GM12878 (cell line): ENCODE measurements around the gene THRA. TPM values are rescaled to one million over a fixed set of nuclear protein-coding genes. Genes with fewer than 3 reads are reported as not detected.

ENCODE experiments used
- ATAC-seq: fragments of 200-7000 bp; cut with Tn5 transposase; 3 replicates; pipeline ENCODE4 v1.9.1; 2020; ENCODE audit warnings: mild to moderate bottlenecking, moderate library complexity
- BruUV-seq: library from RNA; stranded (reverse); fragments of 400-500 nt; replicated peaks from 2 replicates; lab custom pipeline; 2021; lab: Mats Ljungman, UMichigan
- CTCF ChIA-PET: fragments of 300-600 bp; sonication (Branson Sonifier 250); formaldehyde crosslinking; extraction: SDS; loops from one replicate; lab custom pipeline; 2021; ENCODE audit warnings: inconsistent platforms; lab: Yijun Ruan, JAX
- POLR2A ChIA-PET: fragments of 350-600 bp; formaldehyde crosslinking; extraction: SDS; loops from one replicate; lab custom pipeline; 2021; ENCODE audit warnings: inconsistent platforms; lab: Charles Lee
- RAD21 ChIA-PET: fragments of 300-600 bp; sonication (Branson Sonifier 250); formaldehyde crosslinking; loops from one replicate; lab custom pipeline; 2023; ENCODE audit warnings: antibody characterized with exemption; ENCODE audit not compliant: unreplicated experiment; lab: Charles Lee
- SMC1A ChIA-PET: fragments of 300-600 bp; sonication (Branson Sonifier 250); formaldehyde crosslinking; loops from one replicate; lab custom pipeline; 2023; ENCODE audit not compliant: unreplicated experiment, uncharacterized antibody; lab: Charles Lee
- DNase-seq: peaks from one replicate; pipeline ENCODE4 v3.0.0-alpha.2; 2011; ENCODE audit warnings: low read depth, low spot score
- FAIRE-seq: peaks from 3 replicates; lab custom pipeline; 2011; peaks lifted over from hg19 to GRCh38; lab: Jason Lieb, UNC
- H2AFZ ChIP-seq: 2 replicates; pipeline ENCODE4 v1.6.0; 2011; ENCODE audit warnings: low read depth, low read length, control low read depth; ENCODE audit not compliant: control insufficient read depth
- H3K27ac ChIP-seq: 2 replicates; pipeline ENCODE4 v1.5.1; 2011; ENCODE audit warnings: control low read depth; ENCODE audit not compliant: control insufficient read depth, insufficient read depth
- H3K27me3 ChIP-seq, 2 experiments: replicated peaks in 1 of 2; 2 replicates each; pipeline versions ENCODE4 v1.6.0 to v1.6.1; 2011; ENCODE audit warnings: low read length in 1 of 2; ENCODE audit not compliant: control insufficient read depth in 2 of 2, insufficient read depth in 2 of 2
- H3K36me3 ChIP-seq, 2 experiments: 2 replicates each; pipeline ENCODE4 v1.5.1; 2011; ENCODE audit warnings: low read length in 1 of 2; ENCODE audit not compliant: control insufficient read depth in 2 of 2, insufficient read depth in 2 of 2
- H3K4me1 ChIP-seq: 2 replicates; pipeline ENCODE4 v1.6.1; 2011; ENCODE audit warnings: mild to moderate bottlenecking, low read length, moderate library complexity, mixed read lengths; ENCODE audit not compliant: control insufficient read depth, insufficient read depth
- H3K4me2 ChIP-seq: 2 replicates; pipeline ENCODE4 v1.6.0; 2011; ENCODE audit warnings: control low read depth; ENCODE audit not compliant: control insufficient read depth, insufficient read depth
- H3K4me3 ChIP-seq: fragments of 200-600 bp; sonication (generic); 2 replicates; pipeline ENCODE4 v1.5.1; 2016
- H3K79me2 ChIP-seq: 2 replicates; pipeline ENCODE4 v1.6.0; 2011; ENCODE audit warnings: low read length; ENCODE audit not compliant: control insufficient read depth, insufficient read depth
- H3K9ac ChIP-seq: 2 replicates; pipeline ENCODE4 v1.8.0; 2011; ENCODE audit warnings: low read length, control low read depth, mixed read lengths; ENCODE audit not compliant: control insufficient read depth, insufficient read depth
- H3K9me3 ChIP-seq: replicated peaks from 3 replicates; pipeline ENCODE4 v1.5.1; 2011; ENCODE audit warnings: mild to moderate bottlenecking, low read length; ENCODE audit not compliant: control insufficient read depth, insufficient read depth
- H4K20me1 ChIP-seq: 2 replicates; pipeline ENCODE4 v1.6.0; 2011; ENCODE audit not compliant: control insufficient read depth, insufficient read depth
- ASH2L ChIP-seq: fragments of 300-600, 200-600 bp; sonication (generic); IDR thresholded peaks from 2 replicates; pipeline ENCODE4 v1.6.1; 2017; ENCODE audit warnings: low read depth, mild to moderate bottlenecking, borderline replicate concordance
- CREB1 ChIP-seq: IDR thresholded peaks from 2 replicates; pipeline ENCODE4 v1.6.1; 2012; ENCODE audit warnings: low read depth, mild to moderate bottlenecking, inconsistent platforms
- EGR1 ChIP-seq, 2 experiments: IDR thresholded peaks; 1 replicate in 1 of 2; 2 replicates in 1 of 2; pipeline ENCODE4 v1.6.1; 2011 to 2012; ENCODE audit warnings: low read depth in 2 of 2, low read length in 2 of 2, borderline replicate concordance in 1 of 2, mild to moderate bottlenecking in 1 of 2, moderate library complexity in 1 of 2
- GABPA ChIP-seq: IDR thresholded peaks from 2 replicates; pipeline ENCODE4 v1.6.1; 2014; ENCODE audit warnings: antibody characterized with exemption, low read depth, mild to moderate bottlenecking, inconsistent platforms
- JUND ChIP-seq: IDR thresholded peaks from 2 replicates; pipeline ENCODE4 v1.6.1; 2012; ENCODE audit warnings: low read depth, mild to moderate bottlenecking, low read length, improper control_type of control experiment, moderate library complexity
- MYB ChIP-seq: fragments of 150-350 bp; IDR thresholded peaks from 2 replicates; pipeline ENCODE4 v1.6.1; 2014; ENCODE audit warnings: mild to moderate bottlenecking, low read depth, low read length, borderline replicate concordance
- NFYB ChIP-seq: IDR thresholded peaks from 2 replicates; pipeline ENCODE4 v1.6.1; 2011; ENCODE audit warnings: low read depth, mild to moderate bottlenecking, low read length, improper control_type of control experiment, moderate library complexity; ENCODE audit not compliant: insufficient read depth
- NR2C2 ChIP-seq: IDR thresholded peaks from 2 replicates; pipeline ENCODE4 v1.6.1; 2011; ENCODE audit warnings: borderline replicate concordance, low read depth; ENCODE audit not compliant: control insufficient read depth, insufficient read length
- RAD21 ChIP-seq: IDR thresholded peaks from 2 replicates; pipeline ENCODE4 v1.6.1; 2011; ENCODE audit warnings: mild to moderate bottlenecking, low read depth, low read length, moderate library complexity; ENCODE audit not compliant: insufficient read depth
- SMAD5 ChIP-seq: IDR thresholded peaks from 2 replicates; pipeline ENCODE4 v1.6.1; 2016; ENCODE audit warnings: antibody characterized with exemption, low read depth
- TCF3 ChIP-seq: IDR thresholded peaks from 2 replicates; pipeline ENCODE4 v1.6.1; 2012; ENCODE audit warnings: low read depth, mild to moderate bottlenecking, low read length, borderline replicate concordance; ENCODE audit not compliant: insufficient read depth
- ZNF217 ChIP-seq: fragments of 450-650 bp; IDR thresholded peaks from 2 replicates; pipeline ENCODE4 v1.6.1; 2017; ENCODE audit warnings: antibody characterized with exemption, mild to moderate bottlenecking
- WGBS: methylation state at CpG from one replicate; pipeline ENCODE4 v1.1.6; 2016; ENCODE audit warnings: low lambda C conversion rate; ENCODE audit not compliant: insufficient replicate concordance, insufficient coverage; ENCODE audit errors: missing lambda C conversion rate; 5-methylcytosine and 5-hydroxymethylcytosine counted together
- in situ Hi-C: fragments of 300-500 bp; cut with MboI; formaldehyde crosslinking; loops from 9 replicates; pipeline ENCODE4 v1.14.3; 2018; ENCODE audit warnings: mixed read lengths
- intact Hi-C: fragments of 100-400 bp; cut with micrococcal nuclease; formaldehyde crosslinking; loops from one replicate; pipeline ENCODE4 v1.14.2; 2022; ENCODE audit not compliant: unreplicated experiment
- polyA plus RNA-seq, 11 experiments: library from polyadenylated mRNA; depleted of rRNA in 4 of 11; unstranded in 6 of 11; stranded (reverse) in 5 of 11; fragments of >200 nt; fragmentation: Nextera tagmentation in 4 of 11; fragmentation: Illumina TruSeq in 1 of 11; extraction: Ambion mirVana in 4 of 11; extraction: Trizol in 1 of 11; gene quantifications; 1 replicate in 1 of 11; 2 replicates in 10 of 11; pipeline versions ENCODE4 v1.2.1 to v1.2.3, GENCODE V29; 2011 to 2016; ENCODE audit warnings: inconsistent platforms in 2 of 11, missing spikeins in 2 of 11, low read depth in 1 of 11
- total RNA-seq, 4 experiments: library from RNA; depleted of rRNA in 3 of 4; stranded (reverse); fragments of >200 nt in 3 of 4; fragmentation: Illumina TruSeq in 1 of 4; extraction: Trizol in 1 of 4; gene quantifications; 2 replicates each; pipeline versions ENCODE4 v1.2.1 to v1.2.3, GENCODE V29; 2013 to 2021
- TF ChIP-seq, protein P1 (sequence below): IDR thresholded peaks from 2 replicates; pipeline ENCODE4 v1.6.1; 2012; ENCODE audit warnings: improper control_type of control experiment, low read depth, low read length; ENCODE audit not compliant: insufficient replicate concordance
- TF ChIP-seq, protein P2 (sequence below): fragments of 450-650 bp; IDR thresholded peaks from 2 replicates; pipeline ENCODE4 v1.6.1; 2017; ENCODE audit warnings: low read depth, mild to moderate bottlenecking, moderate library complexity
- TF ChIP-seq, protein P3 (sequence below): IDR thresholded peaks from 2 replicates; pipeline ENCODE4 v1.6.1; 2011; ENCODE audit warnings: mild to moderate bottlenecking, low read depth, low read length, moderate library complexity; ENCODE audit not compliant: insufficient replicate concordance

The THRA gene
- total and polyA plus RNA-seq, 10 of the 15 experiments (the other 5 are each of a cell fraction or from before 2014, with no cell fraction given), result 0.03 to 2.0 (median 0.64) TPM

DNA sequence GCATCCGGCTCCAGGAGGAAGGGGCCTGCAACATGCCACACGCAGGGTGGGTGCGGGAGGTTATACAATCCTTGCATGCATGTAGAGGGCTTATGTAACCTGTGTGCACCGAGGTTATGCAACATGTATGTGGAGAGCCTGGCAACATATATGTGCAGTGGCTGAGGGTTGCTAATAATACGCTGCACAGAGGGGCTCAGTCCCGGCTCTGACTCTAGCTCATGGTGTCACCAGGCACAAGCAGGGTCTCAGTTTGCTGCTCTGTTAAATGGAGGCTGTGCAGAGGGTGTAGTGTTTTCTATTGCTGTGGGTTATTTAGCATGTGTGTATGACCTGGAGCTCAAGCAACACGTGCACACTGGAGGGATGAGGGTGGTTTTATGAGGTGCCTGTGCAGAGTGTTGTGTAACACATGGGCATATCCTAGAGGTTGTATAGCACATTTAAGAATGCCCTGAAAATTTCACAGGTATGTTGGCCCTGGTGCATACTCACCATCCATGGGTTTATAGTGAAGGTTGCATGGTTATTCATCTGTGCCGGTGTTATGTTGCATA lies 13.3 kb downstream of the THRA start:
- no TSS peak for BruUV-seq
- no peak overlapping the region for H3K9ac ChIP-seq
- H3K9me3 ChIP-seq, result no peaks in the 10 kb centered on the region
- CTCF ChIA-PET, result interaction anchor here (0.6 to 4.8 kb wide), 29 partner anchors 9 to 454 kb away, joined by 3 to 142 read pairs (median 5); partner anchors contain the start of genes CSF3, MED24, NR1D1 and THRA
- DNase-seq (no peak), FAIRE-seq (no peak), ATAC-seq (no peak)
- H3K27me3 ChIP-seq, result no peaks in the 10 kb centered on the region
- POLR2A ChIA-PET, result interaction anchor here (0.7 to 1.4 kb wide), 5 partner anchors 10 to 192 kb away, joined by 3 to 9 read pairs (median 3); no protein-coding TSS in a partner anchor
- peaks cover 4% of the 10 kb centered on the region; the same call in 1 of the 2 replicates for H3K4me1 ChIP-seq
- H3K4me3 ChIP-seq, result no peak overlapping the region
- H3K79me2 ChIP-seq, result no peaks in the 10 kb centered on the region
- SMC1A ChIA-PET, result interaction anchor here (0.8 to 6.4 kb wide), 15 partner anchors 10 to 143 kb away, joined by 3 to 56 read pairs (median 8); partner anchors contain the start of genes MED24, NR1D1, THRA and WIPF2
- no peak overlapping the region for H3K27ac ChIP-seq
- H3K36me3 ChIP-seq, result no peaks in the 10 kb centered on the region
- no peak overlapping the region for H3K4me2 ChIP-seq
- no peaks in the 10 kb centered on the region for H4K20me1 ChIP-seq
- intact Hi-C loops, result no loop called here
- WGBS, result 69% methylated on average over 8 of the region's 8 CpGs
- RAD21 ChIA-PET, result interaction anchor here (0.6 to 3.8 kb wide), 12 partner anchors 10 to 93 kb away, joined by 3 to 42 read pairs (median 7); partner anchors contain the start of genes CSF3, MED24, NR1D1 and THRA
- in situ Hi-C loops, result no loop called here
- no peak overlapping the region for H2AFZ ChIP-seq
- TF ChIP-seq, protein P1, sequence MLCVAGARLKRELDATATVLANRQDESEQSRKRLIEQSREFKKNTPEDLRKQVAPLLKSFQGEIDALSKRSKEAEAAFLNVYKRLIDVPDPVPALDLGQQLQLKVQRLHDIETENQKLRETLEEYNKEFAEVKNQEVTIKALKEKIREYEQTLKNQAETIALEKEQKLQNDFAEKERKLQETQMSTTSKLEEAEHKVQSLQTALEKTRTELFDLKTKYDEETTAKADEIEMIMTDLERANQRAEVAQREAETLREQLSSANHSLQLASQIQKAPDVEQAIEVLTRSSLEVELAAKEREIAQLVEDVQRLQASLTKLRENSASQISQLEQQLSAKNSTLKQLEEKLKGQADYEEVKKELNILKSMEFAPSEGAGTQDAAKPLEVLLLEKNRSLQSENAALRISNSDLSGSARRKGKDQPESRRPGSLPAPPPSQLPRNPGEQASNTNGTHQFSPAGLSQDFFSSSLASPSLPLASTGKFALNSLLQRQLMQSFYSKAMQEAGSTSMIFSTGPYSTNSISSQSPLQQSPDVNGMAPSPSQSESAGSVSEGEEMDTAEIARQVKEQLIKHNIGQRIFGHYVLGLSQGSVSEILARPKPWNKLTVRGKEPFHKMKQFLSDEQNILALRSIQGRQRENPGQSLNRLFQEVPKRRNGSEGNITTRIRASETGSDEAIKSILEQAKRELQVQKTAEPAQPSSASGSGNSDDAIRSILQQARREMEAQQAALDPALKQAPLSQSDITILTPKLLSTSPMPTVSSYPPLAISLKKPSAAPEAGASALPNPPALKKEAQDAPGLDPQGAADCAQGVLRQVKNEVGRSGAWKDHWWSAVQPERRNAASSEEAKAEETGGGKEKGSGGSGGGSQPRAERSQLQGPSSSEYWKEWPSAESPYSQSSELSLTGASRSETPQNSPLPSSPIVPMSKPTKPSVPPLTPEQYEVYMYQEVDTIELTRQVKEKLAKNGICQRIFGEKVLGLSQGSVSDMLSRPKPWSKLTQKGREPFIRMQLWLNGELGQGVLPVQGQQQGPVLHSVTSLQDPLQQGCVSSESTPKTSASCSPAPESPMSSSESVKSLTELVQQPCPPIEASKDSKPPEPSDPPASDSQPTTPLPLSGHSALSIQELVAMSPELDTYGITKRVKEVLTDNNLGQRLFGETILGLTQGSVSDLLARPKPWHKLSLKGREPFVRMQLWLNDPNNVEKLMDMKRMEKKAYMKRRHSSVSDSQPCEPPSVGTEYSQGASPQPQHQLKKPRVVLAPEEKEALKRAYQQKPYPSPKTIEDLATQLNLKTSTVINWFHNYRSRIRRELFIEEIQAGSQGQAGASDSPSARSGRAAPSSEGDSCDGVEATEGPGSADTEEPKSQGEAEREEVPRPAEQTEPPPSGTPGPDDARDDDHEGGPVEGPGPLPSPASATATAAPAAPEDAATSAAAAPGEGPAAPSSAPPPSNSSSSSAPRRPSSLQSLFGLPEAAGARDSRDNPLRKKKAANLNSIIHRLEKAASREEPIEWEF, result no peak
- TF ChIP-seq MYB, result no peak
- no peak for TF ChIP-seq NR2C2
- no peak for TF ChIP-seq GABPA
- no peak for TF ChIP-seq ASH2L
- TF ChIP-seq, protein P2, sequence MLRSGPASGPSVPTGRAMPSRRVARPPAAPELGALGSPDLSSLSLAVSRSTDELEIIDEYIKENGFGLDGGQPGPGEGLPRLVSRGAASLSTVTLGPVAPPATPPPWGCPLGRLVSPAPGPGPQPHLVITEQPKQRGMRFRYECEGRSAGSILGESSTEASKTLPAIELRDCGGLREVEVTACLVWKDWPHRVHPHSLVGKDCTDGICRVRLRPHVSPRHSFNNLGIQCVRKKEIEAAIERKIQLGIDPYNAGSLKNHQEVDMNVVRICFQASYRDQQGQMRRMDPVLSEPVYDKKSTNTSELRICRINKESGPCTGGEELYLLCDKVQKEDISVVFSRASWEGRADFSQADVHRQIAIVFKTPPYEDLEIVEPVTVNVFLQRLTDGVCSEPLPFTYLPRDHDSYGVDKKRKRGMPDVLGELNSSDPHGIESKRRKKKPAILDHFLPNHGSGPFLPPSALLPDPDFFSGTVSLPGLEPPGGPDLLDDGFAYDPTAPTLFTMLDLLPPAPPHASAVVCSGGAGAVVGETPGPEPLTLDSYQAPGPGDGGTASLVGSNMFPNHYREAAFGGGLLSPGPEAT, result no peak
- no peak for TF ChIP-seq JUND
- no peak for TF ChIP-seq SMAD5
- no peak for TF ChIP-seq NFYB
- TF ChIP-seq TCF3, result no peak
- TF ChIP-seq ZNF217, result no peak
- TF ChIP-seq, protein P3, sequence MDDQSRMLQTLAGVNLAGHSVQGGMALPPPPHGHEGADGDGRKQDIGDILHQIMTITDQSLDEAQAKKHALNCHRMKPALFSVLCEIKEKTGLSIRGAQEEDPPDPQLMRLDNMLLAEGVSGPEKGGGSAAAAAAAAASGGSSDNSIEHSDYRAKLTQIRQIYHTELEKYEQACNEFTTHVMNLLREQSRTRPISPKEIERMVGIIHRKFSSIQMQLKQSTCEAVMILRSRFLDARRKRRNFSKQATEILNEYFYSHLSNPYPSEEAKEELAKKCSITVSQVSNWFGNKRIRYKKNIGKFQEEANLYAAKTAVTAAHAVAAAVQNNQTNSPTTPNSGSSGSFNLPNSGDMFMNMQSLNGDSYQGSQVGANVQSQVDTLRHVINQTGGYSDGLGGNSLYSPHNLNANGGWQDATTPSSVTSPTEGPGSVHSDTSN, result no peak
- no peak for TF ChIP-seq RAD21
- TF ChIP-seq CREB1, result no peak
- TF ChIP-seq EGR1 (IDR thresholded peaks at IDR 0.05; ENCODE audit: borderline replicate concordance in 1 of 2, low read depth in 2 of 2, low read length in 2 of 2), result no peak
